GM21737 (cell line): ENCODE measurements around the gene PNPLA7.
"Not testable (repeated sequence)": the region's sequence is repeated elsewhere in the genome, so short reads cannot be mapped to it uniquely, and the experiment has no call there.

Source experiments
- ATAC-seq: cut with Tn5 transposase; IDR thresholded peaks from one replicate; pipeline ENCODE4 v1.9.1; 2021; ENCODE audit warnings: mild to moderate bottlenecking, moderate library complexity; ENCODE audit not compliant: unreplicated experiment

Gene PNPLA7

GRCh38 chr9:137516144-137516917, 33.9 kb downstream of the PNPLA7 start:
- ATAC-seq, result no peak

DNA sequence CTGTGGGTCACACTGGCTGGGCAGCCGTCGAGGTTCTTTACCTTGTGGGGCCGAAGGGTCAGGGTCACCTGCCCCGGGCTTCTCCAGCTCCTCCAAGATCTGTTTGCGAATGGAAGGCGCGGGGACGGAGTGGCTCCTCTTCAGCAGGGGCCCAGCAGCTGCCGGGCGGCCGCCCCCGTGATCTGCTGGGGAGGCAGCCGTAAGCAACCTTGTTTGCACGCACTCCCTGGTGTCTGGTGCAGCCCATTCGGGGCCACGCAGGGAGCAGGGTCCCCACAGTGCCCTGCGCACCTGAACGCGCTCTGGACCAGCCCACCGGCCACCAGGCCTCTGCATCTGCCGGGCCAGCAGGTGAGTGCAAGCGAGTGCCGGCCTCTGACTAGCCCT, 34.9 kb downstream of the PNPLA7 start:
- no peak for ATAC-seq

DNA sequence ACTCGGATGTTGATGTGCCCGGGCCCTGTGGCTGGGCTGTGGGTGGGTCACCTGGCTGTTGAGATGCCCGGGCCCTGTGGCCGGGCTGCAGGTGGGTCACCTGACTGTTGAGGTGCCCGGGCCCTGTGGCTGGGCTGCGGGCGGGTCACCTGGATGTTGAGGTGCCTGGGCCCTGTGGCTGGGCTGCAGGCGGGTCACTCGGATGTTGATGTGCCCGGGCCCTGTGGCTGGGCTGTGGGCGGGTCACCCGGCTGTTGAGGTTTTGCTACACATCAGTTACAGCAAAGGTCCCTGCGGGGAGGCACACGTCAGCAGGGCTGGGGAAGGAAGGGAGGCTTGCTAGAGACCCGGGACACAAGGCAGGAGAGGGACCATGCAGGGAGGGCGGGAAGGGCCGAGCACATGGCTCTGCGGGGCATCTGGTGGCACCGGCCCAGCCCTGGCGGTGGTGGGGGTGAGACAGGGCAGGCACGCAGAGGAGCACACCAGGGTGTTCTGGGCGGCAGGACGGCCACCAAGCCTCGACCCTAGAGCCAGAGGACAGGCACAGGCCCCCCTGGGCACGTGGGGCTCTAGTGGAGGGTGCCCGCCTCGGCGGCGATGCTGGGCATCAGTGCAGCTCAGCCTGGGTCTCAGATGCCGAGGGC, 35.4 kb downstream of the PNPLA7 start:
- no peak for ATAC-seq

DNA sequence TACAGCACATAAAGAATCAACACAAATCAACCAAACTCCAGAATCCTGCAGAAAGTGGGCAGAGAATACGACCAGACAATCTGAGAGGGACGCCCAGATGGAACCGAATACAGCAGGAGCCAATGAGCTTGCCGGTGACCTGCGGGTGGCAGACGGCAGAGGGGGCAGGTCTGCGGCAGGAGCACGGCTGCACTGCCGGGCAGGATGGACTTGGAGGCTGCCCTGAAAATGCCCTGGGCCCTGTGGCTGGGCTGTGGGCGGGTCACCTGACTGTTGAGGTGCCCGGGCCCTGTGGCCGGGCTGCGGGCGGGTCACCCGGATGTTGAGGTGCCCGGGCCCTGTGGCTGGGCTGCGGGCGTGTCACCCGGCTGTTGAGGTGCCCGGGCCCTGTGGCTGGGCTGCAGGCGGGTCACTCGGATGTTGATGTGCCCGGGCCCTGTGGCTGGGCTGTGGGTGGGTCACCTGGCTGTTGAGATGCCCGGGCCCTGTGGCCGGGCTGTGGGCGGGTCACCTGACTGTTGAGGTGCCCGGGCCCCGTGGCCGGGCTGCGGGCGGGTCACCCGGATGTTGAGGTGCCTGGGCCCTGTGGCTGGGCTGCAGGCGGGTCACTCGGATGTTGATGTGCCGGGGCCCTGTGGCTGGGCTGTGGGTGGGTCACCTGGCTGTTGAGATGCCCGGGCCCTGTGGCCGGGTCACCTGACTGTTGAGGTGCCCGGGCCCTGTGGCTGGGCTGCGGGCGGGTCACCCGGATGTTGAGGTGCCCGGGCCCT, 36.2 kb downstream of the PNPLA7 start:
- ATAC-seq, result not testable (repeated sequence)

- ATAC-seq, result not testable (repeated sequence)
Measured at GRCh38 chr9:137513136-137513535, 37.1 kb downstream of the PNPLA7 start.

GRCh38 chr9:137511758-137512463, 38.3 kb downstream of the PNPLA7 start:
- ATAC-seq, result no peak

DNA sequence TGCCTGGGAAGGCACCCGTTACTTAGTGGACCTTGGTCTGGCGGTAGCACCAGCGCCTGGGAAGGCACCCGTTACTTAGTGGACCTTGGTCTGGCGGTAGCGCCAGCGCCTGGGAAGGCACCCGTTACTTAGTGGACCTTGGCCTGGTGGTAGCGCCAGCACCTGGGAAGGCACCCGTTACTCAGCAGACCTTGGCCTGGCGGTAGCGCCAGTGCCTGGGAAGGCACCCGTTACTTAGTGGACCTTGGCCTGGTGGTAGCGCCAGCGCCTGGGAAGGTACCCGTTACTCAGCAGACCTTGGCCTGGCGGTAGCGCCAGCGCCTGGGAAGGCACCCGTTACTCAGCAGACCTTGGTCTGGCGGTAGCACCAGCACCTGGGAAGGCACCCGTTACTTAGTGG, 39.1 kb downstream of the PNPLA7 start:
- not testable (repeated sequence) for ATAC-seq

GRCh38 chr9:137509198-137509597, 41.0 kb downstream of the PNPLA7 start:
- ATAC-seq, result no peak

- no peak for ATAC-seq
Measured at GRCh38 chr9:137506702-137507171, 43.5 kb downstream of the PNPLA7 start.

- no peak for ATAC-seq
Measured at GRCh38 chr9:137506274-137506673, 43.9 kb downstream of the PNPLA7 start.

DNA sequence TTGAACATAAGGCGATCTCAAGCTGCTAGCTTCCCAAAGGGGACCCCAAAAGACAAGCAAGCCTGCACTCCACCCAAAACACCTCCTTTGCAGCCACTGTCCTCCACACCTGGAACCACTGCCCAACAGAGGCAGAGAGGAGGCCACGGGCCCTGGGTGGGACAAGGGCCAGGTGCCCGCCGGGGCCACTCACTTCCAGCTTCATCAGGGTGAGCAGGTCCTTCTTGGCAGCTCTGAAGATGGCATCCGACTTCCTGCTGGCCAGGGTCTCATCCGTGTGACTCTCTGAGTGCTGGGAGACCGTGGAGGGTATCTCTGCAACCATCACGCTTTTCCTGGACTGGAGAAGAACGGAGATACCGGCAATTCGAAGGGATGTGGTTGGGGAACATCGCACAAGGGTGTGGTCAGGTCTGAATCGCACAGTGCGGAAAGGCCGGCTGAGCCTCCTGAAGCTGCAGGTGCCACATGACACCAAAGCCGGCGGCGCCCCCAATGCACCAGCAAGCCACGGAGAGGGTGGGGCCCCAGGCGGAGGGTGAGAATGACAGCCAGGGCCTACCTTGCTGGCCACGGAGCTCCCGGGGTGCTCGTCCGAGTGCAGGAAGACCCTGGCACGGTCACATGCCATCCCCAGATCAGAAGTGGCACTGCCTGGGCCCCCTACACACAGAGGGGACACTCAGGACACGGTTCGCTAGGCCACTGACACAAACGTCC, 44.6 kb downstream of the PNPLA7 start:
- ATAC-seq, result no peak

DNA sequence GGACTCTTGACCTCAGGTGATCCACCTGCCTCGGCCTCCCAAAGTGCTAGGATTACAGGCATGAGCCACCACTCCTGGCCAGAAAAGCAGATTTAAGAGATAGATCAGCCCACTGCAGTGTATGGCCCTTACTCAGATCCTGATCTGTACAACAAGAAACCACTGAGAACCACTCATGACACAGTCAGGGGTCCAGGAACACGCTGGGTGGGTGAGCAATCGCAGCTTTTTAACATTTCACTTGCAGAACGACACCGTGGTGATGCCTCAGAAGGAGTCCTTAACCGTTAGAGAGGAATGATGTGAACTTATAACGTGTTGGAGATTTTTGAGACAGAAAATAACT, 45.8 kb downstream of the PNPLA7 start:
- ATAC-seq, result no peak

- ATAC-seq, result no peak
Measured at GRCh38 chr9:137502008-137502911, 47.9 kb downstream of the PNPLA7 start.

DNA sequence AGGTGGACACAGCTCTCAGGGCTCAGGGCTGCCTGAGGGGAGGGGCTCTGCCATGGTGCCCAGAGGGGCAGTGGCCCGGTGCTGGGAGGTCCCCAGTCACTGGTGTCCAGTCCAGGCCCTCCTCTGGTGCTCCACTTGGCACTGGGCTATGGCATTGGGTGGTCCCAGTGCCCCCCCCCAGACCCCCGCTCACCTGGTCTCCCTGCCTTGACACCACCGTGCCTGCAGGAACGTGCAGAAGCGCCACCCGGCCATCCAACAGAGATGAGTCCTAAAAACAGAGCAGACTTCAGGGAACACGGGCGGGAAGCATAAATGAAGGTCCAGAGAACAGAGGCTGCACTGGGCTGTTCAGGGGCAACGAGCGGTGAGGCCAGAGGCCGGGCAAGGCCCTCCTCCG, 48.7 kb downstream of the PNPLA7 start:
- no peak for ATAC-seq

- no peak for ATAC-seq
Measured at GRCh38 chr9:137500666-137501397, 49.4 kb downstream of the PNPLA7 start.

- no peak for ATAC-seq
Measured at GRCh38 chr9:137499858-137500661, 50.1 kb downstream of the PNPLA7 start.

DNA sequence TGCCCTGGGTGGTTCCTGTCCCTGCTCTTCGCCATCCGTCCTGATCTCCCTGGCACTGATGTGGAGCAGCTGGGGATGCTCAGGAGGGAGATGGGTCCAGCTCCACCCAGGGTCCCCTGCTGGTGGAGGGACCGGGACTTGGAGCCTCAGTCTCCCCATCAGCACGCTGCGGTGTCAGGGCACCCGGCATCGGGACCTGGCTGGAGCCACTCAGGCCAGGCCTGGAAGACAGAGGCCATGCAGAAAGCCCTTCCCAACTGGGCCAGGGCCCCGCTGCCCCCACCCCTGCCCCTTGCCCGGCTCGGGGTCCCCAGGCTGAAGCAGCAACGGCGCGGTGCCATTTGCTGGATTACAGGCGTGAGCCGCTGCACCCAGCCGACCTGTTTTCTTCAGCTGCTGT, 50.8 kb downstream of the PNPLA7 start:
- ATAC-seq, result no peak

DNA sequence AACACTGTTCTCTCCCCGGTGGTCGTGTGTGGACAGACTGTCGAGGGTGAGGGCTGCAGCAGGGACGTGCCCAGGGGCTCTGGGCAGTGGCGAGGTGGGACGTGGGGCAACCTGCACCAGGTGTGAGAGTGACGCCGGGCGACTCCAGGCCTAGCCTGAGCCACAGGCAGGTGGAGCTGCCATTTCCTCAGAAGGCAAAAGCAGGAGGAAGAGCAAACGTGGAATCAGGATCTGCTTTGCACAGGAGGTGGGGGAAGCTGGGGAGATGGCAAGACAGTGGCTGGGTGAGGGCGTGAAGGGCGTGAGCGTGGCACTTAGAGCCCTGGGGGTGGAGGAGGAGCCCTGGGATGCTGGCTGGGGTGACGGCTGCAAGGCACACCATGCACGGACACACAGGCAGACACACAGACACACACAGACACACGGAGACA, 51.5 kb downstream of the PNPLA7 start:
- ATAC-seq, result no peak
